Measurements from ENCODE around the gene CRCP. TPM values are rescaled to one million over a fixed set of nuclear protein-coding genes. Genes with fewer than 3 reads are reported as not detected.
"Not testable (repeated sequence)": the region's sequence is repeated elsewhere in the genome, so short reads cannot be mapped to it uniquely, and the experiment has no call there.

Gene CRCP
- total and polyA plus RNA-seq, 7 experiments from 2014 or later = 27.3 to 37.9 (median 32.1) TPM

DNA sequence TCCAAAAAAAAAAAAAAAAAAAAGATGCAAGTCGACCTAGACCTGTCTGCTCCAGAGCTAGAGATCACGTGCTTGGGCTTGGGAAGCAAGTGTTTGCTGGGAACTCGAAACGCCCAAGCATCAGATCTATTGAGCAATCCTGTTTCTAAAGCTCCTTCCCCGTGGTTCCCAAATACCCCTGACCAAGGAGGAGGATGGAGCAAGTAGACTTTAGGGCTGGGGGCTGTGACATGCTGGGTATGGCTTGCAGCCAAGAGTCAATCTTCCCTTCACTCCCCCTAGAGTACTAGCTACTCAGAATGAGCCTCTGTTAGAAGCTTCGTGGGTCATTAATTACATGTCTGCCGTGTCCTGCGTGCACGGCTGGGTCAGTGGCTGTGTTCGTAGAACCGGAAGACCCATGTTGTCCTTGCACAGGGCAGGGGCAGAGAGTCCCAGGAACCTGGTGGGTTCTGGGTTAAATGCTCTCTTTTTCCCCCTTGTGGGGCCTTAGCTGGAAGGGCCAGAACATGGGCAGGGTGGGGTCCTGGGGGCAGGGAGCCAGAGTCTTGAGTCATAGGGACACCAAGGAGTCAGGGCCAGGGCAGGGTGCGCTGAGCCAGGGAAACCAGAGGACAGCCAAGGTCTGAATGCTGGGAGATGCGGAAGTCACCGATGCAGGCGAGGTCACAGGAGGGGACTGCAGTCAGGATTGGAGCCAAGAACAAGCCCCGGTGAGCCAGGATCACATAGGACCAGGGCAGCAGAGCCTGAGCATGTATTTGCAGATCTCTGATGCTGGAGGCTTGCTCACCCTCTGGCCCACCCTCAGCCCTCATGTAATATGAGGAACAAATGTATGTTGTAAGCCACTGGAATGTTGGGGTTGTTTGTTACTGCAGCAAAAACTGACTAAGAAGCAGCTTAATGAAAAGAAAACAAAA lies 55.9 kb downstream of the CRCP start:
- H3K27me3 ChIP-seq (ENCODE audit: control insufficient read depth in 2 of 2, insufficient read depth in 2 of 2, low read length in 2 of 2) = no peaks in the 10 kb centered on the region
- CTCF ChIA-PET = no interaction called here
- H3K4me1 ChIP-seq (ENCODE audit: control insufficient read depth in 2 of 2, insufficient read depth in 2 of 2, low read length in 2 of 2) = no peaks in the 10 kb centered on the region
- POLR2A ChIA-PET = interaction anchor here (0.7 kb wide), 1 partner anchor 429 kb away, joined by 3 read pairs; no protein-coding TSS in a partner anchor
- intact Hi-C loops (cut with micrococcal nuclease) = no loop called here
- Mint-ChIP-seq H3K4me3 (no peak overlapping the region), H3K9me3 (peaks cover 0 to 1% (median 0%) of the 10 kb centered on the region in 11 donors), H3K27me3 (peaks cover 0 to 5% (median 0%) of the 10 kb centered on the region in 5 donors), H3K27ac (no peak overlapping the region), H3K36me3 (peaks cover 0 to 3% (median 0%) of the 10 kb centered on the region in 5 donors), H3K4me1 (no peaks in the 10 kb centered on the region)
- H3K9me3 ChIP-seq (ENCODE audit: control insufficient read depth in 2 of 3, low read length in 3 of 3) = no peaks in the 10 kb centered on the region
- H3K4me3 ChIP-seq (ENCODE audit: low read length) = no peak overlapping the region
- no peaks in the 10 kb centered on the region for H3K36me3 ChIP-seq (ENCODE audit: control insufficient read depth in 2 of 3, insufficient read depth in 3 of 3, low read length in 3 of 3)
- no peak for ATAC-seq
- DNase-seq = no peak
- no peak overlapping the region for H3K27ac ChIP-seq (ENCODE audit: low read depth, low read length)

DNA sequence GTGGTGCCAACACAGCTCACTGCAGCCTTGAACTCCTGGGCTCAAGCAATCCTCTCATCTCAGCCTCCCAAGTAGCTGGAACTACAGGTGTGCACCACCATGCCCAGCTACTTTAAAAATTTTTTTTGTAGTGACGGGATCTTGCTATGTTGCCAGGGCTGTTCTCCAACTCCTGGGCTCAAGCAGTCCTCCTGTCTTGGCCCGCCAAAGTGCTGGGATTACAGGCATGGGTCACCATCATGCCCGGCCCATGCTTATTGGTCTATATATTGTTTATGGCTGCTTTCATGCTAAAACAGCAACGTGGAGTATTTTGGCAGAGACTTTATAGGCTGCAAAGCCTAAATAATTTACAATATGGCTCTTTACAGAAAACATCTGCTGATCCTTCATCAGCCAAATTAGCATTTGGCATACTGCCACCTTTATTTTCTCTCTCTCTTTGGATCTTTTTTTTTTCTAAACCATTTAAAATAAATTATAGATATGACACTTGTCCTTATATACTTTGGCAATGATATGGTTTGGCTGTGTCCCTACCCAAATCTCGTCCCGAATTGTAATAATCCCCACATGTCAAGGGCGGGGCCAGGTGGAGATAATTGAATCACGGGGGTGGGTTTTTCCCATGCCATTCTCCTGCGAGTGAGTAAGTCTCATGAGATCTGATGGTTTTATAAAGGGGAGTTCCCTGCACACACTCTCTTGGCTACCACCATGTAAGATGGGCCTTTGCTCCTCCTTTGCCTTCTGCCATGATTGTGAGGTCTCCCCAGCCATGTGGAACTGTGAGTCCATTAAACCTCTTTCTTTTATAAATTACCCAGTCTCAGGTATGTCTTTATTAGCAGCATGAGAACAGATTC lies 58.1 kb downstream of the CRCP start:
- CTCF ChIA-PET; H3K4me3 ChIP-seq (ENCODE audit: low read length); H3K36me3 Mint-ChIP-seq; H3K27me3 ChIP-seq (ENCODE audit: control insufficient read depth in 2 of 2, insufficient read depth in 2 of 2, low read length in 2 of 2); H3K9me3 Mint-ChIP-seq; POLR2A ChIA-PET; intact Hi-C loops (cut with micrococcal nuclease); H3K27ac ChIP-seq (ENCODE audit: low read depth, low read length); ATAC-seq; H3K27ac Mint-ChIP-seq; H3K4me1 ChIP-seq (ENCODE audit: control insufficient read depth in 2 of 2, insufficient read depth in 2 of 2, low read length in 2 of 2); H3K4me1 Mint-ChIP-seq; H3K4me3 Mint-ChIP-seq; H3K36me3 ChIP-seq (ENCODE audit: control insufficient read depth in 2 of 3, insufficient read depth in 3 of 3, low read length in 3 of 3); DNase-seq; H3K9me3 ChIP-seq (ENCODE audit: control insufficient read depth in 2 of 3, low read length in 3 of 3); H3K27me3 Mint-ChIP-seq: not testable (repeated sequence)

GRCh38 chr7:66173856-66174255 lies 59.2 kb downstream of the CRCP start:
- Mint-ChIP-seq H3K9me3 (peaks cover 0 to 3% (median 0%) of the 10 kb centered on the region in 11 donors), H3K4me3 (no peak overlapping the region), H3K27me3 (peaks cover 0 to 5% (median 0%) of the 10 kb centered on the region in 5 donors), H3K36me3 (peaks cover 0 to 3% (median 0%) of the 10 kb centered on the region in 5 donors), H3K4me1 (no peaks in the 10 kb centered on the region), H3K27ac (no peak overlapping the region)
- Histone ChIP-seq H3K36me3 (ENCODE audit: control insufficient read depth in 2 of 3, insufficient read depth in 3 of 3, low read length in 3 of 3) (no peaks in the 10 kb centered on the region), H3K4me3 (ENCODE audit: low read length) (no peak overlapping the region), H3K27ac (ENCODE audit: low read depth, low read length) (no peak overlapping the region), H3K4me1 (ENCODE audit: control insufficient read depth in 2 of 2, insufficient read depth in 2 of 2, low read length in 2 of 2) (no peaks in the 10 kb centered on the region), H3K9me3 (ENCODE audit: control insufficient read depth in 2 of 3, low read length in 3 of 3) (no peaks in the 10 kb centered on the region), H3K27me3 (ENCODE audit: control insufficient read depth in 2 of 2, insufficient read depth in 2 of 2, low read length in 2 of 2) (no peaks in the 10 kb centered on the region)
- DNase-seq = no peak
- POLR2A ChIA-PET = interaction anchor here (0.7 kb wide), 1 partner anchor 9 kb away, joined by 3 read pairs; no protein-coding TSS in a partner anchor
- ATAC-seq = no peak
- CTCF ChIA-PET = no interaction called here
- intact Hi-C loops (cut with micrococcal nuclease) = no loop called here

DNA sequence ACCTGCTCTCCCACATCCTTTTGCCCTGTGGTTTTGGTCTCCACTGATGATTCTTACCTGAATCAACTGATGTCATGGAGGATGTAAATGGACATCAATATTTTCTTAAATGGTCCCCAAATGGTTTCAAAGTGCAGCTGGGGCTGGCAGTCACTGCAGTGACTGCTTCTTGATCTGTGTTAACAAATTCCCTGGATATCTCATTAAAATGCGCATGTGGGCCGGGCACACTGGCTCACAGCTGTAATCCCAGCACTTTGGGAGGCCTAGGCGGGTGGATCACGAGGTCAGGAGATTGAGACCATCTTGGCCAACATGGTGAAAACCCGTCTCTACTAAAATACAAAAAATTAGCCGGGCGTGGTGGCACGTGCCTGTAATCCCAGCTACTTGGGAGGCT lies 60.4 kb downstream of the CRCP start:
- H3K36me3 Mint-ChIP-seq; intact Hi-C loops (cut with micrococcal nuclease); H3K36me3 ChIP-seq (ENCODE audit: control insufficient read depth in 2 of 3, insufficient read depth in 3 of 3, low read length in 3 of 3); H3K27ac ChIP-seq (ENCODE audit: low read depth, low read length); ATAC-seq; H3K9me3 Mint-ChIP-seq; H3K4me3 ChIP-seq (ENCODE audit: low read length); H3K9me3 ChIP-seq (ENCODE audit: control insufficient read depth in 2 of 3, low read length in 3 of 3); POLR2A ChIA-PET; H3K27ac Mint-ChIP-seq; H3K4me1 Mint-ChIP-seq; CTCF ChIA-PET; H3K27me3 ChIP-seq (ENCODE audit: control insufficient read depth in 2 of 2, insufficient read depth in 2 of 2, low read length in 2 of 2); H3K4me1 ChIP-seq (ENCODE audit: control insufficient read depth in 2 of 2, insufficient read depth in 2 of 2, low read length in 2 of 2); H3K4me3 Mint-ChIP-seq; DNase-seq; H3K27me3 Mint-ChIP-seq: not testable (repeated sequence)

- CTCF ChIA-PET = no interaction called here
Measured at GRCh38 chr7:66176914-66177313, 62.3 kb downstream of the CRCP start.

DNA sequence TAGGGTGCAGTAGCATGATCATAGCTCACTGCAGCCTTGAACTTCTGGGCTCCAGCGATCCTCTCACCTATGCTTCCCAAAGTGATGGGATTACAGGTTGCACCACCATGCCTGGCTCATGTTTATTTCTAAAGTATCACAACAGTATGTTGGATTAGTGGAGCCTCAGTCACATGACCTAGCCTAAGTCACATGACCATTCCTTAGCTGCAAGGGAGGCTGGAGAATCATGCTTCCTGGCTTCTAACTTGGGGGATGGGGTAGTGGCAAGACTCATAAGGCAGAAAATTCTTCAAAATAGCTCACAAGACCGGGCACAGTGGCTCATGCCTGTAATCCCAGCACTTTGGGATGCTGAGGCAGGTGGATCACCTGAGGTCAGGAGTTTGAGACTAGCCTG lies 63.6 kb downstream of the CRCP start:
- POLR2A ChIA-PET = no interaction called here
- peaks cover 0 to 3% (median 0%) of the 10 kb centered on the region in 11 donors for H3K9me3 Mint-ChIP-seq

More at GRCh38 chr7:66176914-66177313, 62.3 kb downstream of the CRCP start:
- POLR2A ChIA-PET = no interaction called here
- Mint-ChIP-seq H3K27ac (no peak overlapping the region), H3K9me3 (peaks cover 0 to 3% (median 0%) of the 10 kb centered on the region in 11 donors), H3K4me3 (no peak overlapping the region), H3K4me1 (no peaks in the 10 kb centered on the region), H3K36me3 (no peaks in the 10 kb centered on the region), H3K27me3 (peaks cover 0 to 5% (median 0%) of the 10 kb centered on the region in 5 donors)
- H3K27ac ChIP-seq (ENCODE audit: low read depth, low read length) = no peak overlapping the region
- no peaks in the 10 kb centered on the region for H3K36me3 ChIP-seq (ENCODE audit: control insufficient read depth in 2 of 3, insufficient read depth in 3 of 3, low read length in 3 of 3)
- H3K4me3 ChIP-seq (ENCODE audit: low read length) = no peak overlapping the region
- H3K4me1 ChIP-seq (ENCODE audit: control insufficient read depth in 2 of 2, insufficient read depth in 2 of 2, low read length in 2 of 2) = no peaks in the 10 kb centered on the region
- ATAC-seq (no peak), DNase-seq (no peak)
- no peaks in the 10 kb centered on the region for H3K9me3 ChIP-seq (ENCODE audit: control insufficient read depth in 2 of 3, low read length in 3 of 3)
- H3K27me3 ChIP-seq (ENCODE audit: control insufficient read depth in 2 of 2, insufficient read depth in 2 of 2, low read length in 2 of 2) = no peaks in the 10 kb centered on the region
- intact Hi-C loops (cut with micrococcal nuclease) = no loop called here

More for the DNA sequence above, 63.6 kb downstream of the CRCP start:
- CTCF ChIA-PET = no interaction called here
- H3K36me3 ChIP-seq (ENCODE audit: control insufficient read depth in 2 of 3, insufficient read depth in 3 of 3, low read length in 3 of 3) = no peaks in the 10 kb centered on the region
- Mint-ChIP-seq H3K4me3 (no peak overlapping the region), H3K36me3 (no peaks in the 10 kb centered on the region), H3K4me1 (no peaks in the 10 kb centered on the region), H3K27me3 (peaks cover 0 to 5% (median 0%) of the 10 kb centered on the region in 5 donors), H3K27ac (no peak overlapping the region)
- H3K9me3 ChIP-seq (ENCODE audit: control insufficient read depth in 2 of 3, low read length in 3 of 3) = no peaks in the 10 kb centered on the region
- DNase-seq = no peak
- no peaks in the 10 kb centered on the region for H3K27me3 ChIP-seq (ENCODE audit: control insufficient read depth in 2 of 2, insufficient read depth in 2 of 2, low read length in 2 of 2)
- no peak overlapping the region for H3K4me3 ChIP-seq (ENCODE audit: low read length)
- intact Hi-C loops (cut with micrococcal nuclease) = no loop called here
- ATAC-seq = no peak
- no peaks in the 10 kb centered on the region for H3K4me1 ChIP-seq (ENCODE audit: control insufficient read depth in 2 of 2, insufficient read depth in 2 of 2, low read length in 2 of 2)
- H3K27ac ChIP-seq (ENCODE audit: low read depth, low read length) = no peak overlapping the region

All from naive thymus-derived CD4-positive, alpha-beta T cell (primary cell).